ENCODE data around the gene TIMM8B.
A peak's percentile ranks its signal among the peaks of the same experiment; 100 is the strongest.
"Not testable (repeated sequence)": the region's sequence is repeated elsewhere in the genome, so short reads cannot be mapped to it uniquely, and the experiment has no call there.

The TIMM8B gene

DNA sequence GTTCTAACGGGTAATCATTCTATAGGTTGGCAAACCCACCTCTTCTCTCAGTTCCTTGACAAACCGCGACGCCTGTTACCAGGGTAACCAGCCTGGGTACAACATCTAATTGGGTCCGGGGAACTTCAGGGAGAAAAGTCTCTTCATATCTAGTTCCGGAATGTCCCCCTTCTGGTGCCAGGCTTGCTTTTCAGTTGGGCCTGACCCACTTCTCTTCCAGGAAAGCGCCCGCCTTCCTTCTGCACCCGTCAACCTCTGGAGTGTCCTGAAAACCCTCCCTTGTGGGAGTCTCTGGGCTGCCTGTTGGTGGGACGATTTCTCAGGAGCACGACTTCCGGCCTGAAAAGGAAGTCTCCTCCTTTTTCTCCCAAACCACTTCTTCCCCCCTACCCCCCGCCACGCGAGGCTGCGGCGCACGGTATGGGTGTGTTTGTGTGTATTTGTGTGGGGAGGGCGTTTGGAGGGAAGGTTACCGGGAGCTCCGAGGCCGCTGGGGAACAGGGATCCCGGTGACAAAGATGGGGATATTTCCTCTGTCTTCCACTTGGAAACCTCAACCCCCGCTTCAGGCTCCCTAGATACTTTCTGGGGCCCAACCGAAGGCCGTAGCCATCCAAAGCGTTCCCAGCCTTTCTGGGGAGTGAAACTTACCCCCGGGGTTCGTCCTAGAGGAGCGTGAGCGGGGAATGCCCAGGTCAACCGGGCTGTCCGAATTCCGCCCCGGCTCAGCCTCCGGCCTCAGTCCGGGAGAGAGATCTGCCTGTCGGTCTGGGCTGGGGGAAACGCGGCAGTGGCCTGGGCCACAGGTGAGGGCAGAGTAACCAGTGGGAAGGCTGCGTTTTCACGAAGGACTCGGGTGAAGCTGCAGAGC is 12.4 kb downstream of the TIMM8B start, which contains the start of the genes NKAPD1 and PIH1D2:
Gene NKAPD1 (plus strand): TSS at position 359 of the 871 bp plus-strand sequence. CDS start 1,276 bp downstream, outside the sequence.
Gene PIH1D2 (minus strand): TSS at position 77 of the 871 bp plus-strand sequence. CDS start 843 bp downstream, outside the sequence.
- TF ChIP-seq, protein P1, sequence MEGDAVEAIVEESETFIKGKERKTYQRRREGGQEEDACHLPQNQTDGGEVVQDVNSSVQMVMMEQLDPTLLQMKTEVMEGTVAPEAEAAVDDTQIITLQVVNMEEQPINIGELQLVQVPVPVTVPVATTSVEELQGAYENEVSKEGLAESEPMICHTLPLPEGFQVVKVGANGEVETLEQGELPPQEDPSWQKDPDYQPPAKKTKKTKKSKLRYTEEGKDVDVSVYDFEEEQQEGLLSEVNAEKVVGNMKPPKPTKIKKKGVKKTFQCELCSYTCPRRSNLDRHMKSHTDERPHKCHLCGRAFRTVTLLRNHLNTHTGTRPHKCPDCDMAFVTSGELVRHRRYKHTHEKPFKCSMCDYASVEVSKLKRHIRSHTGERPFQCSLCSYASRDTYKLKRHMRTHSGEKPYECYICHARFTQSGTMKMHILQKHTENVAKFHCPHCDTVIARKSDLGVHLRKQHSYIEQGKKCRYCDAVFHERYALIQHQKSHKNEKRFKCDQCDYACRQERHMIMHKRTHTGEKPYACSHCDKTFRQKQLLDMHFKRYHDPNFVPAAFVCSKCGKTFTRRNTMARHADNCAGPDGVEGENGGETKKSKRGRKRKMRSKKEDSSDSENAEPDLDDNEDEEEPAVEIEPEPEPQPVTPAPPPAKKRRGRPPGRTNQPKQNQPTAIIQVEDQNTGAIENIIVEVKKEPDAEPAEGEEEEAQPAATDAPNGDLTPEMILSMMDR (IDR thresholded peaks at IDR 0.05; ENCODE audit: low read depth, low read length): no peak
- peak within 1 kb of the TSS; percentile 99 for H3K4me3 ChIP-seq (ENCODE audit: low read depth, low read length)

DNA sequence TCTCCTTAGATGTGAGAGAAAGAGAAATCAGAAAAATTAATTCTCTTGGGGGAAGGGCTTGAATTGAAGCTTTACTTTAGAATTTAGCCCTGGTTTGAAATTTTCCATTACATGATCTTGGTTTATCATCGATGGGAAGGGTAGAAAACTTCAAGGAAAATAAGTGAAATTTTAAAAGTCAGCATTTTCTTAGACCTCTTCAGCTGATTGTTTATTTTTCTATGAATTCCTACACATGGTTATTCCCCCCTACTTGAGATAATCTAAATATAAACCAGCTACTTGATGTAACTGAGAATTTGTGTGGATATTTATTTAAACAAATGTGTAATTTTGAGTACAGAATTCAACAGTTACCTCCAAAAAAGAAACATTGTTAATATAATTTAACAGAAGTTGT is 23.6 kb downstream of the TIMM8B start:
- H3K4me3 ChIP-seq (ENCODE audit: low read depth, low read length): no peak overlapping the region
- TF ChIP-seq, protein P1 (IDR thresholded peaks at IDR 0.05; ENCODE audit: low read depth, low read length): no peak

DNA sequence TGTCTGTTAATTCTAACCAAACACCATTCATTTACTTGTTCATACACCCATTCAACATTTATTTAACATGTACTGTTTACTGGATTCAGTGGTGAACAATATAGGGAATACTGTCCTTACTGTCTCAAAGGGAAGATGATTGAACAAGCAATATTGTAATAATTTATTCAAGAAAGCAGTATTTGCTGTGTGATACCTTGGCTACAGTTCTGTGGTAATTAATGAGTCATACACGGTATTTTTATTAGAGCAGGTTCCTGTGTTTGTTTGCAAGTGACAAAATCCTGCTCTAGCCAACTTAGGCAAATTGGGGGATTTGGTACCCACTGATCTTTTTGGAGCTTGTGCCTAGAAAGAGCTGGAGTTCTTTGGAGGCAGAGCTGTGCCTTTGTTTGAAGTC is 28.5 kb downstream of the TIMM8B start:
- H3K4me3 ChIP-seq (ENCODE audit: low read depth, low read length): no peak overlapping the region
- TF ChIP-seq, protein P1 (IDR thresholded peaks at IDR 0.05; ENCODE audit: low read depth, low read length): no peak

DNA sequence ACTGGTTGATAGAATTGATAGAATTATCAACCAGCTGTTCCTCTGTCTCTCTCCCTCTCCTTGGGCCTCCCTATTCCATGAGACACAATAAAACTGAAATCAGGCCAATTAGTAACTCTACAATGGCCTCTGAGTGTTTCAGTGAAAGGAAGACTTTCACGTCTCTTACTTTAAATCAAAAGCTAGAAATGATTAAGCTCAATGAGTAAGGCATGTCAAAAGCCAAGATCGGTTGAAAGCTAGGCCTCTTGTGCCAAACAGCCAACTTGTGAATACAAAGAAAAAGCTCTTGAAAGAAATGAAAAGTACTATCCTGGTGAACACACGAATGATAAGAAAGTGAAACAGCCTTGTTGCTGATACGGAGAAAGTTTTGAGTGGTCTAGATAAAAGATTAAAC is 29.4 kb downstream of the TIMM8B start:
- TF ChIP-seq, protein P1 (IDR thresholded peaks at IDR 0.05; ENCODE audit: low read depth, low read length): no peak
- no peak overlapping the region for H3K4me3 ChIP-seq (ENCODE audit: low read depth, low read length)

DNA sequence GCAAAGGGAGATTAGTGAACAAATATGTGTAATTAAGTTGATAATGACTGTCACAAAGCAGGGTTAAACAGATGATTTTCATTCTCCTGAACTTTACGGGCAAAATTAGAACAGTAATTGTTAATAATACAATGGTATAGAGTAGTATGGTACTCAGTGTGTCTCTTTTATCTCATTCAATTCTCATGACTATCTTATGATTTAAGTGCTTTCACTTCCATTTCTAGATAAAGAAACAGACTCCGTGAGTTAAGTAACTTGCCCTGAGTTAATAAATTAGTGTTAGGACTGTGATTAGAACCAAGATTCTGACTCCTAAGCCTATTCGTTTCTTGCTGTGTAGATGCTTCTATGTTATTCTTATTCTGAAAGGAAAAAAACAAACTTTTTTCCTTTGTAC is 34.8 kb downstream of the TIMM8B start:
- H3K4me3 ChIP-seq (ENCODE audit: low read depth, low read length): no peak overlapping the region
- TF ChIP-seq, protein P1 (IDR thresholded peaks at IDR 0.05; ENCODE audit: low read depth, low read length): no peak

DNA sequence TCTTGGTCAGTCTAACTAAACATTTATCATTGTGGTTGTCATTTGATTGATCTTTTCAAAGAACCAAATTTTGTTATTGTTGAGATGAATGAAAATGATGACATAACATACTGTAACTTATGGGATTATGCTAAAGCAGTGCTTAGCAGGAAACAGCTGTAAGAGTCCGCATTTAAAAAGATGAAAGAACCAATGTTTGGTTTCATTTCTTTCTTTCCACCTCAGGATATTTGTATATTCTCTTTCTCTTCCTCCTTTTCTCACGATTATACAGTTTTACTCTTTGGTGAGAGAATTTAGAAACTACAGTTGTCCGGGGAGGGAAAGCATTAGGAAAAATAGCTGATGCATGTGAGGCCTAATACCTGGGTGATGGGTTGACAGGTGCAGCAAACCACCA is 35.8 kb downstream of the TIMM8B start:
- H3K4me3 ChIP-seq (ENCODE audit: low read depth, low read length): no peak overlapping the region
- TF ChIP-seq, protein P1 (IDR thresholded peaks at IDR 0.05; ENCODE audit: low read depth, low read length): no peak

DNA sequence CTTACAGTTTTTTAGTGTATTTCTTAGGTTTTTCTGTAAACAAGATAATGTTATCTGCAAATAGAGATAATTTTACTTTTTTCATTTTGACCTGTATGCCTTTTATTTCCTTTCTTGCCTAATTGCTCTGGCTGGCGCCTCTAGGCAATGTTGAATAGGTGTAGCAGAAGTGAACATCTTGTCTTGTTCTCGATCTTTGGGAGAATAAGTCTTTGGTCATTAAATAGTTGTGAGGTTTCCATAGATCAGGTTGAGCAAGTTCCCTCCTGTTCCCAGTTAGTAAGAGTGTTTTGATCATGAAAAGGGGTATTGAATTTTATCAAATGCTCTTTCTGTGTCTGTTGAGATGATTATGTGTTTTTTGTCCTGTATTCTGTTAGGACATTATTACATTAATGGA is 36.8 kb downstream of the TIMM8B start:
- H3K4me3 ChIP-seq (ENCODE audit: low read depth, low read length): no peak overlapping the region
- TF ChIP-seq, protein P1 (IDR thresholded peaks at IDR 0.05; ENCODE audit: low read depth, low read length): no peak

DNA sequence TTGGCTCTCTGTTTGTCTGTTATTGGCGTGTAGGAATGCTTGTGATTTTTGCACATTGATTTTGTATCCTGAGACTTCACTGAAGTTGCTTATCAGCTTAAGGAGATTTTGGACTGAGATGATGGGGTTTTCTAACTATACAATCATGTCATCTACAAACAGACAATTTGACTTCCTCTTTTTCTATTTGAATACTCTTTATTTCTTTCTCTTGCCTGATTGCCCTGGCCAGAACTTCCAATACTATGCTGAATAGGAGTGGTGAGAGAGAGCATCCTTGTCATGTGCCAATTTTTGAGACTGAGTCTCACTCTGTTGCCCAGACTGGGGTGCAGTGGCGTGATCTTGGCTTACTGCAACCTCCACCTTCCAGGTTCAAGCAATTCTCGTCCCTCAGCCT is 38.3 kb downstream of the TIMM8B start:
- H3K4me3 ChIP-seq (ENCODE audit: low read depth, low read length): not testable (repeated sequence)

DNA sequence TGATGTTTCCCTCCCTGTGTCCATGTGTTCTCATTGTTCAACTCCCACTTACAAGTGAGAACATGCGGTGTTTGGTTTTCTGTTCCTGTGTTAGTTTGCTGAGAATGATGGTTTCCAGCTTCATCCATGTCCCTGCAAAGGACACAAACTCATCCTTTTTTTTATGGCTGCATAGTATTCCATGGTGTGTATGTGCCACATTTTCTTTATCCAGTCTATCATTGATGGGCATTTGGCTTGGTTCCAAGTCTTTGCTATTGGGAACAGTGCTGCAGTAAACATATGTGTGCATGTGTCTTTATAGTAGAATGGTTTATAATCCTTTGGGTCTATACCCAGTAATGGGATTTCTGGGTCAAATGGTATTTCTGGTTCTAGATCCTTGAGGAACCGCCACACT is 39.9 kb downstream of the TIMM8B start:
- not testable (repeated sequence) for H3K4me3 ChIP-seq (ENCODE audit: low read depth, low read length)

Measured in WI38 (cell line).